Measurements from ENCODE around the gene CHRNA4.

DNA sequence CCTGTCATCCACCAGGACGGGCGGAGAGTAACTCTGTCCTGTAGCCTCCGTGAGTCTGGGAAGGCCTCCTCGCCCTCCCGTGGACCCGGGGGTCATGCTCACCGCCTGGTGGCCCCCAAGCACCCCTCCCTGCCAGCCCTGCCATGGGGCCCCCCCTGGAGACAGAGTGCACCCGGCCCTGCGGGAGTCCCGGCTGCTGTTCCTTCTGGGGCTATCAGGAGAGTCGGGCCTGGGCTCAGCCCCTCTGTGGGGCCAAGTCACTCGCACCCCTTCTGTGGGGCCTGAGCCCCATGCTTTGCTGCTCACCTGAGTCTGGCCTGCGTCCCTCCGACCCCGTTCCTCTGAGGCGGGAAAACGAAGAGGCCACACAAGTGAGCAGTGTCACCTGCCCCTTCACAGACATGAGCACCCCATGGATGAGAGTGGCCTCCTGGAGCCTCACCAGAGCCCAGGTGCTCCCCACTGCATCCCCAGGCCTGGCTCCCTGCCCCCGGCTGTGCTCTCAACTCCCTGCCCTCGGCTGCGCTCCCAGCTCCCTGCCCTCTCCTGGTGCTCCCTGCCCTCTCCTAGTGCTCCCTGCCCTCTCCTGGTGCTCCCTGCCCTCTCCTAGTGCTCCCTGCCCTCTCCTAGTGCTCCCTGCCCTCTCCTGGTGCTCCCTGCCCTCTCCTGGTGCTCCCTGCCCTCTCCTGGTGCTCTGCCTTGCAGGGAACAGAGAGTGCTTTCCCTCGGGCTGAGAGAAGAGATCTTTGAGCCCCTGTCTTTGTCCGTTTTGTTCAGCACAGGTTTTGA lies 4.6 kb upstream of the CHRNA4 start:
- TF ChIP-seq TAF1 (IDR thresholded peaks at IDR 0.05; ENCODE audit: borderline replicate concordance, insufficient read depth, low read length): no peak
- no peak for TF ChIP-seq POLR2AphosphoS5 (IDR thresholded peaks at IDR 0.05; ENCODE audit: low read depth, low read length)

Data from PFSK-1 (cell line).